Choroid plexus epithelial cell (primary cell): ENCODE results near the gene SENP7.
"Not testable (repeated sequence)": the region's sequence is repeated elsewhere in the genome, so short reads cannot be mapped to it uniquely, and the experiment has no call there.

ENCODE experiments used
- DNase-seq: peaks from one replicate; pipeline ENCODE4 v3.0.0-alpha.2; 2010; ENCODE audit warnings: low read depth
- H3K4me3 ChIP-seq: 2 replicates; pipeline ENCODE4 v1.5.1; 2011; ENCODE audit warnings: low read depth, mild to moderate bottlenecking, control low read depth, low read length, moderate library complexity
- TF ChIP-seq, protein P1 (sequence below): conservative IDR thresholded peaks from 2 replicates; pipeline ENCODE4 v1.5.1; 2011; ENCODE audit warnings: low read depth, mild to moderate bottlenecking, control low read depth, inconsistent platforms, low read length, moderate library complexity

Gene SENP7

GRCh38 chr3:101512646-101513418 is at the start of gene SENP7:
TSS of gene SENP7 (minus strand) at chr3:101513212. CDS start at chr3:101513130, 82 bp downstream.
- TF ChIP-seq, protein P1, sequence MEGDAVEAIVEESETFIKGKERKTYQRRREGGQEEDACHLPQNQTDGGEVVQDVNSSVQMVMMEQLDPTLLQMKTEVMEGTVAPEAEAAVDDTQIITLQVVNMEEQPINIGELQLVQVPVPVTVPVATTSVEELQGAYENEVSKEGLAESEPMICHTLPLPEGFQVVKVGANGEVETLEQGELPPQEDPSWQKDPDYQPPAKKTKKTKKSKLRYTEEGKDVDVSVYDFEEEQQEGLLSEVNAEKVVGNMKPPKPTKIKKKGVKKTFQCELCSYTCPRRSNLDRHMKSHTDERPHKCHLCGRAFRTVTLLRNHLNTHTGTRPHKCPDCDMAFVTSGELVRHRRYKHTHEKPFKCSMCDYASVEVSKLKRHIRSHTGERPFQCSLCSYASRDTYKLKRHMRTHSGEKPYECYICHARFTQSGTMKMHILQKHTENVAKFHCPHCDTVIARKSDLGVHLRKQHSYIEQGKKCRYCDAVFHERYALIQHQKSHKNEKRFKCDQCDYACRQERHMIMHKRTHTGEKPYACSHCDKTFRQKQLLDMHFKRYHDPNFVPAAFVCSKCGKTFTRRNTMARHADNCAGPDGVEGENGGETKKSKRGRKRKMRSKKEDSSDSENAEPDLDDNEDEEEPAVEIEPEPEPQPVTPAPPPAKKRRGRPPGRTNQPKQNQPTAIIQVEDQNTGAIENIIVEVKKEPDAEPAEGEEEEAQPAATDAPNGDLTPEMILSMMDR: no peak

DNA sequence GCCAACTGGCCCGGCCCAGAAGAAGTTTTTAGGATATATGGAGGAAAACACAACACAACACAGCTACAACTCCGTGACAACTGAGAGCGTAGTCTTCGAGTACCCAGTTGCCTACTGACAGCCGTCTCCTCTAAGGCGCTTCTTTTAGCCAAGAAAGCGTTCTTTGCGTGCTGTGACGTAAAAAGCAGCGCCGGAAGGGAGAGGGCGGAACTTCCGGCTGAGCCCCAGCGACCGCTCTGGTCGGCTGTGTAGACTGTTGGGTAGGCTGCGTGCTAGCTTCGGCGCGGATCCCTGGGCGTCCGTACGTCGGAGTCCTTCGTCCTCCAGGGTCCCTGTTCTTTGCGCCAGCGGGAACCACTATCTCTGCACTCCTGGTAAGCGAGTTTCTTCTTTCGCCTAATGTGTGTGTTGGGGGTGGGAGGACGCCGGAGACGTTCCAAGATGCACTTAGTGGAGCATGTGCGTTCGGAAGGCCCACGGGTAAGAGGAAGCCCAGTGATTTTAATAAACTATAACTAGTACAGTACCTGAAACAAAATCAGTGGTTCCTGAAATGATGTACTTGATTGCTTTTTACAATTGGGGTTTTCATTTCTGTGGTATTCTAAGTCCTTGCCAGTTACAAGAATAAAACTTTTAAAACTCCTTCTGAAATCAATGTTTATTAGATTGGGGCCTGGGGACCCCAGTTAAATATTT is 48.8 kb upstream of the SENP7 start, which contains the start of gene TRMT10C:
Gene TRMT10C (plus strand): TSS at position 239 of the 699 bp plus-strand sequence. CDS start 2,914 bp downstream, outside the sequence.
- DNase-seq: peak; percentile 95
- TF ChIP-seq, protein P1: no peak
- H3K4me3 ChIP-seq: peak within 1 kb of the TSS; percentile 95

More at GRCh38 chr3:101512646-101513418, at the start of gene SENP7:
- peak; percentile 84 for DNase-seq
- H3K4me3 ChIP-seq: peak within 1 kb of the TSS; percentile 86

DNA sequence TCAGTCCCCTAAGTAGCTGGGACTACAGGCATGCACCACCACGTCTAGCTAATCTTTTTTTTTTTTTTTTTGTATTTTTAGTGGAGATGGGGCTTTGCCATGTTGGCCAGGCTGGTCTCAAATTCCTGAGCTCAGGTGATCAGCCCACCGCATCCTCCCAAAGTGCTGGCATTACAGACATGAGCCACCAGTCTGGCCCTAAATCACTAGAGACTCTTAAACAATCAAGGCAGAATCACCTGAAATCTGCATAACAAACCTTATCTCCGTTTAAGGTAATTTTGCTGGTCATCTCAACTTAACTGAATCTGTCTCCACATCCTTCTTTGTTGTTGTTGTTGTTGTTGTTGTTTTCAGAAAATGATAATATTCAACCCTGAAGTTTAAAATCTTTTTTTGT is 43.1 kb upstream of the SENP7 start:
- H3K4me3 ChIP-seq: no peak overlapping the region
- DNase-seq: no peak
- TF ChIP-seq, protein P1: no peak

DNA sequence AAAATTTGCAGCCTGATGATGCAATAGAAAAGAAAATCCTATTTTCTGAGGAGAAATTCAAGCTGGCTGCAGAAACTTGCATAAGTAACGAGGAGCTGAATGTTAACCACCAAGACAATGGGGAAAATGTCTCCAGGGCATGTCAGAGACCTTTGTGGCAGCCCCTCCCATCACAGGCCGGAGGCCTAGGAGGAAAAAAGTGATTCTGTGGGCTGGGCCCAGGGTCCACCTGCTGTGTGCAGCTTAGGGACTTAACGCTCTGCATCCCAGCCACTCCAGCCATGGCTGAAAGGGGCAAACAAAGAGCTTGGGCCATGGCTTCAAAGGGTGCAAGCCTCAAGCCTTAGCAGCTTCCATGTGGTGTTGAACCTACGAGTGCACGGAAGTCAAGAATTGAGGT is 40.4 kb upstream of the SENP7 start:
- not testable (repeated sequence) for H3K4me3 ChIP-seq, DNase-seq

DNA sequence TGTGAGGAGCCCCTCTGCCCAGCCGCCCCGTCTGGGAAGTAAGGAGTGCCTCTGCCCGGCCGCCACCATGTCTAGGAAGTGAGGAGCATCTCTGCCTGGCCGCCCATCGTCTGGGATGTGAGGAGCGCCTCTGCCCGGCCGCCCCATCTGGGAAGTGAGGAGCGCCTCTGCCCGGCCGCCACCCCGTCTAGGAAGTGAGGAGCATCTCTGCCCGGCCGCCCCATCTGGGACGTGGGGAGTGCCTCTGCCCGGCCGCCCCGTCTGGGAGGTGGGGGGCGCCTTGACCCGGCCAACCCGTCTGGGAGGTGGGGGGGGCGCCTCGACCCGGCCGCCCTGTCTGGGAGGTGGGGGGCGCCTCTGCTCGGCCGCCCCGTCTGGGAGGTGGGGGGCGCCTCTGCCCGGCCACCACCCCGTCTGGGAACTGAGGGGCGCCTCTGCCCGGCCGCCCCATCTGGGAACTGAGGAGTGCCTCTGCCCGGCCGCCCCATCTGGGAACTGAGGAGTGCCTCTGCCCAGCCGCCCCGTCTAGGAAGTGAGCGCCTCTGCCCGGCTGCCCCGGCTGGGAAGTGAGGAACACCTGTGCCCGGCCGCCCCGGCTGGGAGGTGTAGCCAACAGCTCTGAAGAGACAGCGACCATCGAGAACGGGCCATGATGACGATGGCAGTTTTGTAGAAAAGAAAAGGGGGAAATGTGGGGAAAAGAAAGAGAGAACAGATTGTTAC is 38.5 kb upstream of the SENP7 start:
- not testable (repeated sequence) for DNase-seq, H3K4me3 ChIP-seq

DNA sequence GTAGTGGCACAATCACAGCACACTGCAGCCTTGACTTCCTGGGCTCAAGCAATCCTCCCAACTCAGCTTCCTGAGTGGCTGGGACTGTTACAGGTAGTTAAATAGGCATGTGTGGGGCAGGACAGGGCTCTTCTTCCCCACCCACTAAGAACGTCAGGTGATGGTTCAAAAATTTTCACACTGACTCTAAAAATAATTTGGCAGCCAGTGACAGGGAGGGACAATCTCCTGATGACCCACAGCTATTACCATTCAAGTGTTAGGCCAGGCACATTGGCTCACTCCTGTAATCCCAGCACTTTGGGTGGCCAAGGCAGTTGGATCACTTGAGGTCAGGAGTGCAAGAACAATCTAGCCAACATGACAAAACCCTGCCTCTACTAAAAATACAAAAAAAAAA is 36.5 kb upstream of the SENP7 start:
- no peak for DNase-seq
- H3K4me3 ChIP-seq: no peak overlapping the region
- TF ChIP-seq, protein P1: no peak

GRCh38 chr3:101548527-101549105 is 35.6 kb upstream of the SENP7 start:
- H3K4me3 ChIP-seq: no peak overlapping the region
- DNase-seq: no peak
- TF ChIP-seq, protein P1: no peak
